MM.1S (cell line): ENCODE data around the gene SLC15A2.

Experiments
- CTCF ChIP-seq: fragments of 300-600 bp; sonication (generic); IDR thresholded peaks from 2 replicates; pipeline ENCODE4 v1.5.1; 2016; ENCODE audit warnings: antibody characterized with exemption, low read length, mixed read lengths
- EZH2phosphoT487 ChIP-seq: fragments of 300-600 bp; sonication (generic); IDR thresholded peaks from 2 replicates; pipeline ENCODE4 v1.6.1; 2018; ENCODE audit warnings: antibody characterized with exemption, low read length

DNA sequence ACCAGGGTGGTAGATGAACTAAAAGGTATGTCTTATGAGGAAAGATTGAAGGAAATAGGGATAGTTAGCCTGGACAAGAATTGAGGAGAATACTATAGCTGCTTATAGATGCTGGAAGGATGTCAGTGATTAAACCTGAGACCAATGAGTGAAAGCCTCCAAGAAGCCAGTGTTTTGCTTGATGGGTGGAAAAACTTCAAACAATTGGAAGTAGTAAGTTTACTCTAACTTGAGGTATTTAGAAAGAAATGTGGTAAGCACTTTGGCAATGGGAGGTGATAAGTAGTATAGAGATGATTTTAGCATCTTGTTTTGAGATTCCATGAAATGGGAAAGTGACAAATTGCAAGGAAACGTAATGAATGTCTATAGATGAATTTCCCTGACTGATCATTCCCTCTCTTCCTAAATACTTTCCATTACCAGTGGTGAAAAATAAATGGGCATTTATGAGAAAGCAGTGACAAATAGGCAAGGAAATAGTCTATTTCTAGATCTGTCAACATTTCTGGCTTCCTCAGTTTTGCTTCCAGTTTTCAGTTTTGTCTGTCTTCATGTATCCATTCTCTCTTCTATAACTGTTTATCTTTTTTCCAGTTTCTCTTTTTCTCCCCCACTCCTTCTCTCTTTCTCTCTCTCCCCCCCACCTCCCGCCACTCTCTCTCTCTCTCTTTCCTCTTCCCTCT is 19.2 kb downstream of the SLC15A2 start:
- TF ChIP-seq CTCF = no peak
- TF ChIP-seq EZH2phosphoT487 = no peak
